ENCODE measurements around the gene NUFIP1. TPM values are rescaled to one million over a fixed set of nuclear protein-coding genes. Genes with fewer than 3 reads are reported as not detected.
A peak's percentile ranks its signal among the peaks of the same experiment; 100 is the strongest.

Gene NUFIP1
- total RNA-seq, 1 experiment from 2014 or later = 7.3 TPM

GRCh38 chr13:44932850-44933251 is 56.4 kb downstream of the NUFIP1 start:
- TF ChIP-seq CTCF (conservative IDR thresholded peaks at IDR 0.05) = no peak
- TF ChIP-seq EZH2 (IDR thresholded peaks at IDR 0.05; ENCODE audit: low read depth) = no peak
- DNase-seq = no peak
- BruUV-seq (replicated peaks) = no TSS peak
- Histone ChIP-seq H3K79me2 (ENCODE audit: low read depth) (no peaks in the 10 kb centered on the region), H3K9me2 (ENCODE audit: insufficient read depth) (no peaks in the 10 kb centered on the region), H3K4me1 (replicated peaks; ENCODE audit: insufficient read depth) (peaks cover 53% of the 10 kb centered on the region), H3K36me3 (ENCODE audit: low read depth) (no peaks in the 10 kb centered on the region), H4K20me1 (ENCODE audit: insufficient read depth) (no peaks in the 10 kb centered on the region), H3K27ac (no peak overlapping the region), H3K4me2 (no peak overlapping the region), H3K9me3 (ENCODE audit: insufficient read depth, low read depth) (no peaks in the 10 kb centered on the region), H3F3A (ENCODE audit: insufficient read depth, low read depth) (peaks cover 33% of the 10 kb centered on the region), H3K27me3 (ENCODE audit: insufficient read depth, low read depth) (no peaks in the 10 kb centered on the region), H2AFZ (no peak overlapping the region), H3K4me3 (no peak overlapping the region)
- intact Hi-C loops (cut with micrococcal nuclease; ENCODE audit: unreplicated experiment) = loop anchor here (5.0 kb wide), 1 partner anchor 176 kb away; no protein-coding TSS in a partner anchor
- POLR2A ChIA-PET (ENCODE audit: unreplicated experiment) = interaction anchor here (0.6 kb wide), 1 partner anchor 11 kb away, joined by 3 read pairs; no protein-coding TSS in a partner anchor
- CTCF ChIA-PET = no interaction called here

- TF ChIP-seq EZH2 (IDR thresholded peaks at IDR 0.05; ENCODE audit: low read depth) (no peak), CTCF (conservative IDR thresholded peaks at IDR 0.05) (no peak)
- H3K4me2 ChIP-seq = no peak overlapping the region
These were observed 57.0 kb downstream of the NUFIP1 start for GRCh38 chr13:44932171-44932849.

GRCh38 chr13:44930963-44931623 is 58.2 kb downstream of the NUFIP1 start:
- intact Hi-C loops (cut with micrococcal nuclease; ENCODE audit: unreplicated experiment) = loop anchor here (5.0 kb wide), 1 partner anchor 174 kb away; no protein-coding TSS in a partner anchor
- DNase-seq = peak; percentile 14 to 77
- H3F3A ChIP-seq (ENCODE audit: insufficient read depth, low read depth) = peaks cover 33% of the 10 kb centered on the region
- POLR2A ChIA-PET (ENCODE audit: unreplicated experiment) = interaction anchor here (0.6 to 0.7 kb wide), 2 partner anchors 9 to 168 kb away, joined by 4 to 6 read pairs; no protein-coding TSS in a partner anchor
- H3K27me3 ChIP-seq (ENCODE audit: insufficient read depth, low read depth) = no peaks in the 10 kb centered on the region
- H3K4me2 ChIP-seq = peak overlapping the region; percentile 29
- H3K79me2 ChIP-seq (ENCODE audit: low read depth) = no peaks in the 10 kb centered on the region
- BruUV-seq (replicated peaks) = no TSS peak
- CTCF ChIA-PET = interaction anchor here (1.2 kb wide), 1 partner anchor 13 kb away, joined by 4 read pairs; no protein-coding TSS in a partner anchor
- no peaks in the 10 kb centered on the region for H3K9me3 ChIP-seq (ENCODE audit: insufficient read depth, low read depth)
- H3K4me3 ChIP-seq = no peak overlapping the region
- TF ChIP-seq CTCF (conservative IDR thresholded peaks at IDR 0.05) (no peak), EZH2 (IDR thresholded peaks at IDR 0.05; ENCODE audit: low read depth) (no peak)
- H3K4me1 ChIP-seq (replicated peaks; ENCODE audit: insufficient read depth) = peaks cover 53% of the 10 kb centered on the region
- no peaks in the 10 kb centered on the region for H4K20me1 ChIP-seq (ENCODE audit: insufficient read depth)
- H3K9me2 ChIP-seq (ENCODE audit: insufficient read depth) = no peaks in the 10 kb centered on the region
- H2AFZ ChIP-seq = peak overlapping the region; percentile 19; the same call in 1 of the 2 replicates
- no peaks in the 10 kb centered on the region for H3K36me3 ChIP-seq (ENCODE audit: low read depth)
- H3K27ac ChIP-seq = peak overlapping the region; percentile 65

More at GRCh38 chr13:44932171-44932849, 57.0 kb downstream of the NUFIP1 start:
- Histone ChIP-seq H3K9me2 (ENCODE audit: insufficient read depth) (no peaks in the 10 kb centered on the region), H3F3A (ENCODE audit: insufficient read depth, low read depth) (peaks cover 33% of the 10 kb centered on the region), H3K27me3 (ENCODE audit: insufficient read depth, low read depth) (no peaks in the 10 kb centered on the region), H3K9me3 (ENCODE audit: insufficient read depth, low read depth) (no peaks in the 10 kb centered on the region), H3K4me3 (no peak overlapping the region), H3K27ac (no peak overlapping the region), H4K20me1 (ENCODE audit: insufficient read depth) (no peaks in the 10 kb centered on the region), H3K79me2 (ENCODE audit: low read depth) (no peaks in the 10 kb centered on the region), H3K36me3 (ENCODE audit: low read depth) (no peaks in the 10 kb centered on the region), H3K4me1 (replicated peaks; ENCODE audit: insufficient read depth) (peaks cover 53% of the 10 kb centered on the region), H2AFZ (no peak overlapping the region)
- DNase-seq = no peak
- BruUV-seq (replicated peaks) = no TSS peak
- POLR2A ChIA-PET (ENCODE audit: unreplicated experiment) = interaction anchor here (0.6 kb wide), 1 partner anchor 11 kb away, joined by 3 read pairs; no protein-coding TSS in a partner anchor
- intact Hi-C loops (cut with micrococcal nuclease; ENCODE audit: unreplicated experiment) = loop anchor here (5.0 kb wide), 1 partner anchor 175 kb away; no protein-coding TSS in a partner anchor
- CTCF ChIA-PET = interaction anchor here (1.2 kb wide), 1 partner anchor 14 kb away, joined by 4 read pairs; no protein-coding TSS in a partner anchor
